ENCODE results near the gene R3HDM4. TPM values are rescaled to one million over a fixed set of nuclear protein-coding genes. Genes with fewer than 3 reads are reported as not detected.

The R3HDM4 gene
- total and polyA plus RNA-seq, 9 of the 15 experiments (the other 6 are each of a cell fraction or from before 2014, with no cell fraction given), result 3.2 to 154 (median 59.0) TPM

DNA sequence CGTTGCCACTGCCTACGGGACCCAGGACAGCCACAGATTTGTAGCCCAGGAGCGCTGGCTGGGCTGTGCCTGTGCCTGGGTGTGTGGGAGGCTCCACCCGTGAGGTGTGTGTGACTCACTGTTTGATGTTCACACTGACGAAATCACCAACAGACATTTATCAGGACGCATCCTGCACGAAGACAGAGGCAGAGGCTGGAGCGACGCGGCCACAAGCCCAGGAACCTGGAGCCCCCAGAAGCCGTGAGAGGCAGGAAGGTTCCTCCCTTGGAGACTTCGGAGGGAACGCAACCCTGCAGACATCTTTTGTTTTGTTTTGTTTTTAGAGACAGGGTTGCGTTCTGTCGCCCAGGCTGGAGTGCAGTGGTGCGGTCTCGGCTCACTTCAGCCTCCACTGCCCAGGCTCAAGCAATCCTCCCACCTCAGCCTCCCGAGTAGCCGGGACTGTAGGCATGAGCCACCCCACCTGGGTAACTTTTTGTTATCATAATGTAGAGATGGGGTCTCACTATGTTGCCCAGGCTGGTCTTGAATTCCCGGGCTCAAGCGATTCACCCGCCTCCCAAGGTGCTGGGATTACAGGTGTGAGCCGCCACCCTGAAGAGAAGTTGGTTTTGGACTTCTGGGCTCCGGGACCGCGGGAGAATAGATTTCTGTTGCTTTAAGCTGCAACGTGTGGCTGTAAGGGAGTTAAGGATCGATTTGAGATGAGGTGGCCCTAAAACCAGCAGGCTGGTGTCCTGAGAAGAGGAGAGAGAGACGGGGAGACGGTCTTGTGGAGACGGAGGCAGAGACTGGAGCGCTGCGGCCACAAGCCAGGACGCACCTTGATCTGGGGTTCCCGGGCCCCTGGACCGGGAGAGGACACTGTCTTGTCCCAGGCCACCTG is 46.2 kb upstream of the R3HDM4 start (continued):
- no peak for TF ChIP-seq ZNF224 (CRISPR knock-in tag; IDR thresholded peaks at IDR 0.05)
- TF ChIP-seq, protein P1, sequence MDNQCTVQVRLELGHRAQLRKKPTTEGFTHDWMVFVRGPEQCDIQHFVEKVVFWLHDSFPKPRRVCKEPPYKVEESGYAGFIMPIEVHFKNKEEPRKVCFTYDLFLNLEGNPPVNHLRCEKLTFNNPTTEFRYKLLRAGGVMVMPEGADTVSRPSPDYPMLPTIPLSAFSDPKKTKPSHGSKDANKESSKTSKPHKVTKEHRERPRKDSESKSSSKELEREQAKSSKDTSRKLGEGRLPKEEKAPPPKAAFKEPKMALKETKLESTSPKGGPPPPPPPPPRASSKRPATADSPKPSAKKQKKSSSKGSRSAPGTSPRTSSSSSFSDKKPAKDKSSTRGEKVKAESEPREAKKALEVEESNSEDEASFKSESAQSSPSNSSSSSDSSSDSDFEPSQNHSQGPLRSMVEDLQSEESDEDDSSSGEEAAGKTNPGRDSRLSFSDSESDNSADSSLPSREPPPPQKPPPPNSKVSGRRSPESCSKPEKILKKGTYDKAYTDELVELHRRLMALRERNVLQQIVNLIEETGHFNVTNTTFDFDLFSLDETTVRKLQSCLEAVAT (IDR thresholded peaks at IDR 0.05), result no peak
- no peak for TF ChIP-seq PTTG1 (tag; IDR thresholded peaks at IDR 0.05; ENCODE audit: low read depth)
- TF ChIP-seq MTA1 (IDR thresholded peaks at IDR 0.05; ENCODE audit: borderline replicate concordance), result peak; percentile 51; the same call in 1 of the 2 replicates
- no peak for TF ChIP-seq PRPF4 (IDR thresholded peaks at IDR 0.05; ENCODE audit: insufficient read depth, low read depth, low read length, poor library complexity, severe bottlenecking)
- no peak for TF ChIP-seq ERF (CRISPR knock-in tag; IDR thresholded peaks at IDR 0.05)
- TF ChIP-seq POU5F1 (IDR thresholded peaks at IDR 0.05; ENCODE audit: borderline replicate concordance, low read depth, low read length, partially characterized antibody), result no peak
- TF ChIP-seq CBX1 (IDR thresholded peaks at IDR 0.05; ENCODE audit: low read depth), result peak; percentile 73
- TF ChIP-seq, protein P2, sequence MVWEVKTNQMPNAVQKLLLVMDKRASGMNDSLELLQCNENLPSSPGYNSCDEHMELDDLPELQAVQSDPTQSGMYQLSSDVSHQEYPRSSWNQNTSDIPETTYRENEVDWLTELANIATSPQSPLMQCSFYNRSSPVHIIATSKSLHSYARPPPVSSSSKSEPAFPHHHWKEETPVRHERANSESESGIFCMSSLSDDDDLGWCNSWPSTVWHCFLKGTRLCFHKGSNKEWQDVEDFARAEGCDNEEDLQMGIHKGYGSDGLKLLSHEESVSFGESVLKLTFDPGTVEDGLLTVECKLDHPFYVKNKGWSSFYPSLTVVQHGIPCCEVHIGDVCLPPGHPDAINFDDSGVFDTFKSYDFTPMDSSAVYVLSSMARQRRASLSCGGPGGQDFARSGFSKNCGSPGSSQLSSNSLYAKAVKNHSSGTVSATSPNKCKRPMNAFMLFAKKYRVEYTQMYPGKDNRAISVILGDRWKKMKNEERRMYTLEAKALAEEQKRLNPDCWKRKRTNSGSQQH (CRISPR knock-in tag; IDR thresholded peaks at IDR 0.05), result no peak
- no peak for TF ChIP-seq ZNF143 (CRISPR knock-in tag; IDR thresholded peaks at IDR 0.05)
- 0 out of 2 replicates have a peak, but pooled peaks have one; percentile 21 for TF ChIP-seq GABPB1 (CRISPR knock-in tag; IDR thresholded peaks at IDR 0.05)
- no peak for TF ChIP-seq KDM5B (IDR thresholded peaks at IDR 0.05; ENCODE audit: insufficient replicate concordance, low read depth, low read length)
- TF ChIP-seq, protein P3, sequence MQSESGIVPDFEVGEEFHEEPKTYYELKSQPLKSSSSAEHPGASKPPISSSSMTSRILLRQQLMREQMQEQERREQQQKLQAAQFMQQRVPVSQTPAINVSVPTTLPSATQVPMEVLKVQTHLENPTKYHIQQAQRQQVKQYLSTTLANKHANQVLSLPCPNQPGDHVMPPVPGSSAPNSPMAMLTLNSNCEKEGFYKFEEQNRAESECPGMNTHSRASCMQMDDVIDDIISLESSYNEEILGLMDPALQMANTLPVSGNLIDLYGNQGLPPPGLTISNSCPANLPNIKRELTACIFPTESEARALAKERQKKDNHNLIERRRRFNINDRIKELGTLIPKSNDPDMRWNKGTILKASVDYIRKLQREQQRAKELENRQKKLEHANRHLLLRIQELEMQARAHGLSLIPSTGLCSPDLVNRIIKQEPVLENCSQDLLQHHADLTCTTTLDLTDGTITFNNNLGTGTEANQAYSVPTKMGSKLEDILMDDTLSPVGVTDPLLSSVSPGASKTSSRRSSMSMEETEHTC (IDR thresholded peaks at IDR 0.05), result peak; percentile 43; the same call in 1 of the 2 replicates
- no peak for TF ChIP-seq ZNF79 (CRISPR knock-in tag; IDR thresholded peaks at IDR 0.05; ENCODE audit: low read depth)
- TF ChIP-seq SIX5 (IDR thresholded peaks at IDR 0.05; ENCODE audit: borderline replicate concordance in 1 of 2, insufficient read depth in 1 of 2, low read depth in 1 of 2, low read length in 2 of 2), result no peak
- no peak for TF ChIP-seq HDAC8 (tag; IDR thresholded peaks at IDR 0.05)
- peak; percentile 77 for TF ChIP-seq CBFA2T3 (IDR thresholded peaks at IDR 0.05)
- TF ChIP-seq TARDBP (IDR thresholded peaks at IDR 0.05), result peak; percentile 66; the same call in 1 of the 2 replicates
- TF ChIP-seq RFX7 (CRISPR knock-in tag; IDR thresholded peaks at IDR 0.05), result no peak
- TF ChIP-seq, protein P4, sequence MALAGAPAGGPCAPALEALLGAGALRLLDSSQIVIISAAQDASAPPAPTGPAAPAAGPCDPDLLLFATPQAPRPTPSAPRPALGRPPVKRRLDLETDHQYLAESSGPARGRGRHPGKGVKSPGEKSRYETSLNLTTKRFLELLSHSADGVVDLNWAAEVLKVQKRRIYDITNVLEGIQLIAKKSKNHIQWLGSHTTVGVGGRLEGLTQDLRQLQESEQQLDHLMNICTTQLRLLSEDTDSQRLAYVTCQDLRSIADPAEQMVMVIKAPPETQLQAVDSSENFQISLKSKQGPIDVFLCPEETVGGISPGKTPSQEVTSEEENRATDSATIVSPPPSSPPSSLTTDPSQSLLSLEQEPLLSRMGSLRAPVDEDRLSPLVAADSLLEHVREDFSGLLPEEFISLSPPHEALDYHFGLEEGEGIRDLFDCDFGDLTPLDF (CRISPR knock-in tag; IDR thresholded peaks at IDR 0.05), result 0 out of 2 replicates have a peak, but pooled peaks have one; percentile 23
- TF ChIP-seq SNIP1 (IDR thresholded peaks at IDR 0.05; ENCODE audit: low read depth), result no peak
- TF ChIP-seq NCOA6 (IDR thresholded peaks at IDR 0.05), result no peak
- TF ChIP-seq ZC3H4 (CRISPR knock-in tag; IDR thresholded peaks at IDR 0.05; ENCODE audit: borderline replicate concordance), result no peak

Measured in K562 (cell line).